ENCODE measurements around the gene TENT4A. TPM values are rescaled to one million over a fixed set of nuclear protein-coding genes. Genes with fewer than 3 reads are reported as not detected.

TENT4A gene
- total RNA-seq, 1 donor from 2014 or later: 41.2 TPM

DNA sequence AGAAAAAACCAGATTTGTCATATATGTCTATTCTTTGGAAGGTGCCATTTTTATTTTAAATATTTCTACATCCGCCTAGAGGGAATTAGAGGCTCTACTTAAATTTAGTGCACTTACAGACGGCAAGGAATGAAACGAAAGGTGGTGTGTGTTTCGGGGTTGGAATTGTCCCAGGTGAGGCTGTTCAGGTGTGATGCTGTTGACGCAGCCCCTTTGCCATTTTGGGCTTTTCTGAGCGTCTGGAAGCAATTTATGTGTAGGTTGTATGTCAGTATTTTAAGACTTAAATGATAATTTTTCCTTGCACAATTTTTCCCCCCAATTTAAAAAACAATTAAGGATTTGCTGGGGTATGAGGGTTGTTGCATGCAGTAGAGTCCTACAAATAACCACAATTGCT is 2.0 kb downstream of the TENT4A start:
- no peak overlapping the region for H3K27ac Mint-ChIP-seq (ENCODE audit: unreplicated experiment)
- peak overlapping the region; percentile 95 for H3K4me3 Mint-ChIP-seq
- TF ChIP-seq, protein P1, sequence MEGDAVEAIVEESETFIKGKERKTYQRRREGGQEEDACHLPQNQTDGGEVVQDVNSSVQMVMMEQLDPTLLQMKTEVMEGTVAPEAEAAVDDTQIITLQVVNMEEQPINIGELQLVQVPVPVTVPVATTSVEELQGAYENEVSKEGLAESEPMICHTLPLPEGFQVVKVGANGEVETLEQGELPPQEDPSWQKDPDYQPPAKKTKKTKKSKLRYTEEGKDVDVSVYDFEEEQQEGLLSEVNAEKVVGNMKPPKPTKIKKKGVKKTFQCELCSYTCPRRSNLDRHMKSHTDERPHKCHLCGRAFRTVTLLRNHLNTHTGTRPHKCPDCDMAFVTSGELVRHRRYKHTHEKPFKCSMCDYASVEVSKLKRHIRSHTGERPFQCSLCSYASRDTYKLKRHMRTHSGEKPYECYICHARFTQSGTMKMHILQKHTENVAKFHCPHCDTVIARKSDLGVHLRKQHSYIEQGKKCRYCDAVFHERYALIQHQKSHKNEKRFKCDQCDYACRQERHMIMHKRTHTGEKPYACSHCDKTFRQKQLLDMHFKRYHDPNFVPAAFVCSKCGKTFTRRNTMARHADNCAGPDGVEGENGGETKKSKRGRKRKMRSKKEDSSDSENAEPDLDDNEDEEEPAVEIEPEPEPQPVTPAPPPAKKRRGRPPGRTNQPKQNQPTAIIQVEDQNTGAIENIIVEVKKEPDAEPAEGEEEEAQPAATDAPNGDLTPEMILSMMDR (conservative IDR thresholded peaks at IDR 0.05): no peak
- peaks cover 2% of the 10 kb centered on the region for H3K27me3 Mint-ChIP-seq (ENCODE audit: low read depth)
- peaks cover 70% of the 10 kb centered on the region for H3K4me1 Mint-ChIP-seq
- DNase-seq (ENCODE audit: low read depth, low spot score): no peak
- no peaks in the 10 kb centered on the region for H3K9me3 Mint-ChIP-seq
- H3K36me3 Mint-ChIP-seq (ENCODE audit: low read depth): peaks cover 2% of the 10 kb centered on the region

DNA sequence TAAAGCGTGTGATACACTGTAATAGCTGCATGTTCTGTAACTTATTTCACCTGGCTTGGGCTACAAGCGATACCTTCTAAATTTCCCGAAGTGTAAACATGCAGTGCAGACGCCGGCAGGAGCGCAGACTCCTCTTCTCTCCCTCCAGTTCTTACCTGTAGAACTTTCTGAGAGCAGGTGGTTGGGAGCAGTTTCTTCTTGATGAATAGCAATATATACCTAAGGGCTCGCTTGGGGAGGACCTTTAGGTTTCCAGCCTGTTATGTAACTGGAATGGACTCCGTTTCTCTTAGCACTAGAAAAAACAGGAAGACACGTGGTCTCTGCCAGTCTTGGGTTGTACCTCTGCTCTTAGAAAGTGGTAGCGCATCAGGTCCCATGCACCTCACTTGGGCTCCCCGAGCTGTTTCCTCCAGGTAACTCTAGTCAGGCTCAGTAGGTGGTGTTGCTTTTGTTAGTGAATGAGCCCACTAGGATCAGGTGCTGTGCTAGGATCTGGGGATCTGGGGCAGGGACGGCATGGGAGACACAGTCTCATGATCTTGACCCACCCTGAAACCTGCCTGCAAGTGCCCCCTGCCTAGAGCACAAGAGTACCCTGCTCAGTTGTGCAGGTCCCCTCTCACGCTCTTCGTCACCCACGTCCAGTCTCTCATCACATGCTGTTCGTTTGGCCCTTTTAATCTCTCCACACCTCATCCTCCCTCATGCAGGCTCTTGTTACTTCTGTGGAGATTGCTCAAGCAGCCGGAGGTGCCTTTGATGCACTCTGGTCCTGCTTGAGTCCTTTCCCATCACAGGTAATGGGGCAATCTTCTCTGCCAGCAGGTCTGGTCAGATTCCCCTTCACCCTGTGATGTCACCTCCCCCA is 2.8 kb downstream of the TENT4A start:
- no peaks in the 10 kb centered on the region for H3K27me3 Mint-ChIP-seq (ENCODE audit: low read depth)
- H3K4me3 Mint-ChIP-seq: peak overlapping the region; percentile 95
- peaks cover 67% of the 10 kb centered on the region for H3K4me1 Mint-ChIP-seq
- no peak for DNase-seq (ENCODE audit: low read depth, low spot score)
- TF ChIP-seq, protein P1 (conservative IDR thresholded peaks at IDR 0.05): no peak
- peaks cover 2% of the 10 kb centered on the region for H3K36me3 Mint-ChIP-seq (ENCODE audit: low read depth)
- no peaks in the 10 kb centered on the region for H3K9me3 Mint-ChIP-seq
- no peak overlapping the region for H3K27ac Mint-ChIP-seq (ENCODE audit: unreplicated experiment)

DNA sequence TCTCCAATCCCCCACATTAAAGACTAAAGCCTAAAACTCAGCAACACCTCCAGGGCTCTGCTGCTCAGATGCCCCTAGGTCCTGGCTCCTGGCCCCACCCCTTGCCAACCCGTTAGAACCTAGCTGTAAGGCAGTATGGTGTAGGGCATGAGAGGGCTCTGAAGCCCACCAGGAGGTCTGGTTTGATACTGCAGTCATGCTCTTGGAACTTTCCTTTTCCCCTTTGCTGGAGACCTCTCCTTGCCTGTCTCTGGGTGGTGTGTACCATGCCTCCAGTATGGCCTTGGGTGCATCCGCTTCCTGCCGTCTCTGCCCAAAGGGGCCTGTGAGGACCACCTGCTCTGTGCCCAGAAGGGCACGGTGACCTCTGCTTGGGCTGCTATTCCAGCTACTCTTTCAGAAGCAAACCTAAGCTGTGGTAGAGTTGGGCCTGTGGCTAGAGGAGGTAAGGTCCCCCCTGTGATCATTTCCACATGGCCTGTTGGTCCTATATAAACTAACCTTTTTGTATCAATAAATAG is 3.5 kb downstream of the TENT4A start:
- peaks cover 2% of the 10 kb centered on the region for H3K36me3 Mint-ChIP-seq (ENCODE audit: low read depth)
- peak overlapping the region; percentile 95 for H3K4me3 Mint-ChIP-seq
- DNase-seq (ENCODE audit: low read depth, low spot score): no peak
- H3K9me3 Mint-ChIP-seq: no peaks in the 10 kb centered on the region
- TF ChIP-seq, protein P1 (conservative IDR thresholded peaks at IDR 0.05): no peak
- no peak overlapping the region for H3K27ac Mint-ChIP-seq (ENCODE audit: unreplicated experiment)
- H3K27me3 Mint-ChIP-seq (ENCODE audit: low read depth): no peaks in the 10 kb centered on the region
- peaks cover 68% of the 10 kb centered on the region for H3K4me1 Mint-ChIP-seq

DNA sequence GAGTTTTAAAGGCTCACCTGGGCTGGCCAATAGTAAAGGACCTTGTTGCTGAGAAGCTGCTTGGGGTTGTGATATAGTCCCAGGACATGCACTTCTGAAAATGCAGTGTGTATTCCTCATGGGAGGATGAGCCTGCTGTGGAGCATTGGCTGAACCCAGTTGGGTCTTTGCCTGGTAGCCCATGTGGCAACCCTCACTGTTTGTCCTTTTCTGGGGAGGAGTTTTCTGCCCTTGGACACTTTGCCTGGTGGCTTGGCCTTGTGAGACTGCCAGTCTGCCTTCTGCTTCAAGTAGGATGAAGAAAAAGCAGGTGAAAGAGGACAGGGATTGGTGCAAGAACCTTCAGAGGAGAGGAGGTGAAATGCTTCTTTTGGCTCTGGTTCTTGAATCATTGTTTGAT is 4.0 kb downstream of the TENT4A start:
- H3K27ac Mint-ChIP-seq (ENCODE audit: unreplicated experiment): no peak overlapping the region
- TF ChIP-seq, protein P1 (conservative IDR thresholded peaks at IDR 0.05): no peak
- no peak for DNase-seq (ENCODE audit: low read depth, low spot score)
- H3K4me3 Mint-ChIP-seq: peak overlapping the region; percentile 95
- peaks cover 66% of the 10 kb centered on the region for H3K4me1 Mint-ChIP-seq
- H3K27me3 Mint-ChIP-seq (ENCODE audit: low read depth): no peaks in the 10 kb centered on the region
- H3K36me3 Mint-ChIP-seq (ENCODE audit: low read depth): peaks cover 2% of the 10 kb centered on the region
- no peaks in the 10 kb centered on the region for H3K9me3 Mint-ChIP-seq

DNA sequence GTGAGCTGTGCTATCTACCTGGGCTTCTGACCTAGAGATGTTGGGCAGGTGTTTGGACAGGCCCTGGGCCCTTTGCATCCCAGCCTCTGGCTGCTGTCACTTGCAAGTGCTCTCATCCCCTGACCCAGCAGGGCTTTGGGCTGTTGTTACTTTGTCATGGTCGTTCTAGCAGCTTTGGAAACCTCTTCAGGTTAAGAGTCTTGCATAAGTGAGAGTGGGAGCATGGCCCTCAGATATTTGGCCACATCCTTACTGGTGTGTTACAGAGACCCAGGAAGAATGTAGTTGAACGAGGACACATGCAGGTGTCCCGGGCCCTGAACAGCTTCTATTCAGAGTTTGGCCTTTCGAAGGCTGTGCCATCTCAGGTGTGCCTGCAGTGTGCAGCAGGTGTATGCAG is 4.5 kb downstream of the TENT4A start:
- Mint-ChIP-seq H3K4me1 (peaks cover 70% of the 10 kb centered on the region), H3K4me3 (peak overlapping the region; percentile 95), H3K27me3 (ENCODE audit: low read depth) (no peaks in the 10 kb centered on the region), H3K36me3 (ENCODE audit: low read depth) (peaks cover 2% of the 10 kb centered on the region), H3K27ac (ENCODE audit: unreplicated experiment) (no peak overlapping the region), H3K9me3 (no peaks in the 10 kb centered on the region)
- TF ChIP-seq, protein P1 (conservative IDR thresholded peaks at IDR 0.05): no peak
- DNase-seq (ENCODE audit: low read depth, low spot score): no peak

Measured in neural crest cell (in vitro differentiated cells).